NCI-H526 (cell line): ENCODE data around the gene TMCC1.
A peak's percentile ranks its signal among the peaks of the same experiment; 100 is the strongest.
"Not testable (repeated sequence)": the region's sequence is repeated elsewhere in the genome, so short reads cannot be mapped to it uniquely, and the experiment has no call there.

Experiments used
- DNase-seq, 2 experiments: peaks; one replicate each; lab custom pipeline; 2025; lab: John Stamatoyannopoulos, UW

The TMCC1 gene

DNA sequence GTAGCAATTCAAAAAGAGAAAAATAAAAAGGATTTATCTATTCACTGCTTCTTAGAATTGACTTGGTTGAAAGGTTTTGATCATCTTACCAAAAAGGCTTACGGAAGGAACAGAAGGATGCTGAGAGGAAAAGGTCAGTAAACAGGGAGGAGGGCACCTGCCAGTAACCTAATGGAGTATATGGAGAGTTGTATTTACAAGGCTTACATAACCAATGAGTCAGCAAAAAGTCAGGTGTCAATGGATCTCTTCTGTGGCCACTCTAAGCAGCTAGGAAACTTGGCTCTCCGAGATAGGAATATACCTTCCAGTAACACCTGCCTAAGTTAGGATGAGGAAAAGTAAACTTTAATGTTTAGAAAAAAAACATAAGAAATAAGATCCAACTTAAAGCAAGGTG is 206.6 kb downstream of the TMCC1 start:
- DNase-seq: peak in 1 of 2 experiments; percentile 34

DNA sequence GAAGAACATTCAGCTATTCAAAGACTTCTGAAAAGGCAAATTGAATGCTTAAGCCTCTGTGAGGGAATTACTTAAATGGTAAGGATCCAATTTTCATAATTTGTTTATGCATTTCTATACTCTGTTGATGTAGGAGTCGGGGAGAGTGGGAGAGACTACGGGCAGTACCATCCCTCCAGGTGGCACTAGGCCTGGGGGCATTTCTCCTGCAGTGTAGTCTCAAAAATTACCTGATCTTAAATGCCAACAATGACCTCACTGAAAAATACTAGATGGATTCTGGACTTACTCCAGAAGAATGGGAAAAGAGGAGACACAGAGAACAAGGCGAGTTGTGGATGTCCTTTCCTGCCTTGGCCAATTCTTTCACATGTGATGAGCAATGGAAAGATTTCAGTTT is 209.2 kb downstream of the TMCC1 start:
- DNase-seq: peak; percentile 49 to 68

DNA sequence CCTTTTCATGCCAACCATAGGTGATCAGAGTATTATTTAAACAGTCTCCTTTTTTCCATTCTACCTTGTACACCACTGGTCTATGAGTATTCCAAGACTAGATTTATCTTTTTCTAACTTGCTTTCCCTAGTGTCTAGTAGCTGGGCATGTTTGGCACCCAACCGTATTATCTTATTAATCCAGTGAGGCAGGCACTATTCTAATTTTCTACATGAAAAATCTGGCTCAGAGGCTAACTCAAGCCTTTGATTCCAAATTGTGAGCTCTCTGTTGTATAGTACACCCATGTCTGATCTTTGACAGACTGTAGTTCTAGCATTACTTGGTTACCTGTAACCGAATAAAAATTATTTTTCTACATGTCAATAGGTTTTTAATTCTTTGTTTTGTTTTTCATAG is 210.3 kb downstream of the TMCC1 start:
- no peak for DNase-seq

- no peak for DNase-seq
These were observed 216.5 kb downstream of the TMCC1 start for GRCh38 chr3:129676985-129677384.

- not testable (repeated sequence) for DNase-seq
These were observed 218.8 kb downstream of the TMCC1 start for GRCh38 chr3:129674798-129675123.

- peak; percentile 80 to 84 for DNase-seq
These were observed 219.4 kb downstream of the TMCC1 start for GRCh38 chr3:129673897-129674797.

DNA sequence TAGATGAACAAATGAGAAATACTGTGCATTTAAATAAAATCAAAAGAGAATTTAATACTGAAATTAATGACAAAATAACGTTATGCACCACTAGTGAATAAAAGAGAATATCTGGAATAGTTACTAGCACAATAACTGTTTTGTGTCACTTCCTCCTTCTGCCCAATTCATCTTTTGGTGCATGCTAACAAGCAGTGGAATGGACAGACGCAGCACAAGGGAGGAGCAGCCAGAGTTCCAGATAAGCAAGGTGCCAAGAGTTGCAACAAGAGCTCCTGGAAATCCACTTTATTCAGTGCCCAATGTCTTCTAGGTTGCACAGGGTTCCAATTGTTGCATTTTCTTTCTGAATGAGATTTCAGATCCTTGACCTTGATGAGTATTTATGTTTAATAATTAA is 220.5 kb downstream of the TMCC1 start:
- DNase-seq: no peak

GRCh38 chr3:129672412-129672811 is 221.1 kb downstream of the TMCC1 start:
- DNase-seq: no peak

DNA sequence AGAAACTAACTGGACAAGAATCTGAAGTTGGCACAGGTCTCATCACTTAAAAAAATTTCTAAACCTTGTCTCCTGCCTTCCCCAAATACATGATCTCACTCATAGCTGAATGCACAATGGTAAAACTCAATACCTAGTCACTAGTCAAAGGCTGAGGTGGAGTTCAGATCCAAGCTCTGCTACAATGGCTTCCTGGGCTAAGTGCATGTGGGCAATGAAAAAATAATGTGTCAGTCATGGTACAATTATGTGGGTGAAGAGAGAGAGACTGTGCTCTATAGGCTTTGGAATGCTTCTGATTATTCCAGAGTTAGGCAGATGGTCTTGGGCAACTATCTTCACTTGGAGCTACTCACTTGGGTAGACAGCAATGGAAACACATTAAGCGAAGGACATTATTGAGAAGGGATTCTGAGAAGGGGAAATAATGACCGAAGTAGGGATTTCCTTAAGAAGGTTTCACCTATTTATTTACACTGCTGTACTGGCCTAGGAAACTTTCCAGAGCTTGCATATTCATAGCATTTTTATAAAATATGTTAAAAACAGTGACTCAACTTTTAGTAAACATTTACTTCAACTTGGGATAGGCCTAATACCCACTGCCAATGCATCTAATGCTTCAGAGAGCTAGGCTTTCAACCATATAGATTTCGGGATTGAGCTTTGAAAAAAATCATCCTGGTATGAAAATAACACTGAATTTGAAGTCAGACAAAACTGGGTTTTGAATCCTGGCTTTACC is 228.3 kb downstream of the TMCC1 start:
- no peak for DNase-seq

GRCh38 chr3:129663930-129664646 is 229.4 kb downstream of the TMCC1 start:
- DNase-seq: no peak

DNA sequence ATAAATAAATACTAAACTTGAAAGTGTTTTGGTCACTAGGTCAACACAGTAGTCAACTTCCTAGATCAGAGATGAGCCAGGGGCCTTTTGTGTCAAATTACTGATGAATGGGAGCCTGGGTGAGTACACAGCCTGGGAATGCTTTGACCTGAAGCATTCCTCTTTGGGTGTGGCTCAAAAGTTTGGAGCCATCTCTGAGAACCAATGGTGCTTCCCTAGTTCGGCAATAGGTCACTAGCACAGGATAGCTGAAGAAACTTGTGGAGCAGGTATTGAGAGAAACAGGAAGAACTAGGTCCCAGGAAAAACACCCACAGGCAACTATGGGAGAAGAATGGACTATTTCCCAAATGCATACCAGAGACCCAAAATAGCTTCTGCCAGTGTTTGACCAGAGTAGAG is 230.5 kb downstream of the TMCC1 start:
- DNase-seq: no peak

GRCh38 chr3:129662191-129662608 is 231.3 kb downstream of the TMCC1 start:
- DNase-seq: no peak

DNA sequence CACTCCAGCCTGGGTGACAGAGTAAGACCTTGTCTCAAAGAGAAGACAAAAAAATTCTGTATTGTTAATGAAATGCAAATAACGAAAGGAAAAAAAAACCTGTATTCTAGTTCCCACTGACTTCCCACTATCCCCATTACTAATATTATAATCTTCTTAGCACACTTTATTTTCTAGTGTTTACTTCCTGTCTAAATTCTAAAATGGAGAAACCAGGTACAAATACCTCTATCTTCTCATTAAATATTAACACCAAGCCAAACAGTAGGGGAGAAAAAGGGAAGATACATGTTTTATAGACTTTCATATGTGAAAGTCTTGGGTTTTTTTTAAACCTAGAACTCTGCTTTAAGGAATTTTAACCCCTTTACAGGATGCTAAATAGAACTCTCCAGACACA is 231.7 kb downstream of the TMCC1 start:
- DNase-seq: no peak

- DNase-seq: no peak
These were observed 235.2 kb downstream of the TMCC1 start for GRCh38 chr3:129658110-129658843.

GRCh38 chr3:129657261-129658046 is 236.1 kb downstream of the TMCC1 start:
- no peak for DNase-seq

- DNase-seq: no peak
These were observed 236.8 kb downstream of the TMCC1 start for GRCh38 chr3:129656659-129657247.

DNA sequence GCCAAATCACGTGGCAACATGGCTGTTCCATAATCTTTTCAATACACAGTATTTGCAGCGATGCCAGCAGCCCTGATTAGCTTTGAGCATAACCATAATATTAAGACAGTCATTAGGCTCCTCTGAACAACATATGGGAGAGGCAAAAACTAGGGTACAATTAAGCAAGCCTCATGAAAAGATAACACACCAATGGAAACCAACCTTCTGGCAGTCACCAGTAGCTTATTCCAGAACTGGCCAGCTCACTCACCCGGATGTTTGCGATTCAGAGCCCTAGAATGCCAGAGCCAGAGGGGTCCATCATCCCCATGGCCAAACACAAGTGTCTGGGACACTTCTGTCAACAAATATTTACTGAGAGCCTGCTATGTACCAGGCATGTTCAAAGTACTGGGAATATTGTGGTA is 238.2 kb downstream of the TMCC1 start:
- DNase-seq: no peak

DNA sequence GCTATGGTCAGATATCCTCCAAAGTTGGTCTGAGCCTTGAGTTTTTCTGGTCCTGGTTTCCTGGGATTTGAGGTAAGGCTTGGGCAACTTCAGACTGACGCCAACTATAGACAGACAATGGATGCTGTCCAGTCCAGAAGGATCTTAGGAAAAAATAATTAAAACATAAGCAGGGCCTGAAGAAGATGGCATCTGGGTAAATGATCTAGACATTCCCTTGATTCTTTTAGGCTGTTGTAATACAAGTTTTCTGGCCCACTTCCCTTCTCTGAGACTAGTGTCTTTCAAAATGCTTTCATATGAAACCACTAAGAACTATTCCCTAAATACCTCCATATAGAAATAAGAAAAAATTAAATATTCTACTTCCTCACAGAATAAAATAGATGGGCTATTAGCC is 239.4 kb downstream of the TMCC1 start:
- no peak for DNase-seq

- no peak for DNase-seq
These were observed 240.5 kb downstream of the TMCC1 start for GRCh38 chr3:129653019-129653418.

DNA sequence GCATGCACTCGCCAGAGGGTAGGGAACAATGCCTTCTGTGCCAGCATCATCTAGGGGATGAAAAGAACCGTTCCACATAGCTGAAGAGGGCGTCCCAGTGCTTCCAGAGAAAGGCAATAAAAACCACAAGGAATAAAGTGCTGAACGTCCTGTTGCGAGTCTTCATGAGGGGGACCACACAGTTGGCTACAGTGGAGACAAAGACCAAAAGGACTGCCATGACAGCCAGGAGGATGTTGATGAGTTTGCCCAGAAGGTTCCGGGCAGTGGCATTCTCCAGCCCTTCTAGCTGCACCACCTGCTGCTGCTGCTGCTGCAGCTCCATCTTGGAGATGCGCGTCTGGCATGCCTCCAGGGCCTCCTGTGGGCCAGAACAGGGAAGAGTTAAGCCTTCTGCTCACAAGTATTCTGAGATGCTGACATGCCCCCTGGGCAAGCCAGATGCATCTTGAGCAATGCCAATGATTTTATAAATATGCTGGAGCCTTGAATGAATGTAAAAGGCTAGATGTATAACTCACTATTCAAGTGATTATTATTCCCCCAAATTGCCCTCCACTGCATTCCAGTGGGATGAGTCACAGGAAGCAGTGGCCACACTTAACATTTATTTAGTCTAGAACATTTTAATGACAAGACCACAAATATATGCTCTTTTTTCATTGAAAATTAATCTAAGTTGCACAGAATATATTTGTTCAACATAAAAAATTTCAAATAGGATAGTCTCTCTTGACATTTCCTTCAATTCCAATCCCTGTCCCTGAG is 241.9 kb downstream of the TMCC1 start:
- DNase-seq: no peak
